ENCODE measurements around the gene SNTA1. TPM values are rescaled to one million over a fixed set of nuclear protein-coding genes. Genes with fewer than 3 reads are reported as not detected.

SNTA1 gene
- total and polyA plus RNA-seq, 2 of the 13 experiments (the other 11 are each of a cell fraction or from before 2014, with no cell fraction given): 16.4 to 18.3 TPM

- TF ChIP-seq ZZZ3 (CRISPR knock-in tag; IDR thresholded peaks at IDR 0.05; ENCODE audit: borderline replicate concordance) (peak; percentile 82; the same call in 1 of the 2 replicates), JUND (CRISPR knock-in tag; IDR thresholded peaks at IDR 0.05) (no peak), ZNF556 (CRISPR knock-in tag; IDR thresholded peaks at IDR 0.05; ENCODE audit: borderline replicate concordance) (peak; percentile 91; the same call in 1 of the 2 replicates), DNMT1 (CRISPR knock-in tag; IDR thresholded peaks at IDR 0.05) (no peak), NPAS2 (CRISPR knock-in tag; IDR thresholded peaks at IDR 0.05; ENCODE audit: borderline replicate concordance) (no peak), ZFX (CRISPR knock-in tag; IDR thresholded peaks at IDR 0.05; ENCODE audit: low read depth) (peak; percentile 96), RORA (CRISPR knock-in tag; IDR thresholded peaks at IDR 0.05) (no peak), ZNF720 (CRISPR knock-in tag; IDR thresholded peaks at IDR 0.05) (peak; percentile 93; the same call in 1 of the 2 replicates), TRIM24 (CRISPR knock-in tag; IDR thresholded peaks at IDR 0.05) (no peak), BRD4 (CRISPR knock-in tag; IDR thresholded peaks at IDR 0.05) (peak; percentile 79), MAZ (IDR thresholded peaks at IDR 0.05; ENCODE audit: borderline replicate concordance, low read depth, low read length) (peak; percentile 80; the same call in 1 of the 2 replicates), MAZ (CRISPR knock-in tag; IDR thresholded peaks at IDR 0.05; ENCODE audit: low read depth) (peak; percentile 92; the same call in 1 of the 2 replicates), ZSCAN29 (CRISPR knock-in tag; conservative IDR thresholded peaks at IDR 0.05) (no peak; the same call in 1 of the 2 replicates), PHF5A (CRISPR knock-in tag; IDR thresholded peaks at IDR 0.05; ENCODE audit: low read depth, unreplicated experiment) (peak; percentile 94), ZFP36L1 (CRISPR knock-in tag; IDR thresholded peaks at IDR 0.05) (peak; percentile 96), ZNF296 (CRISPR knock-in tag; conservative IDR thresholded peaks at IDR 0.05) (no peak), EP300 (IDR thresholded peaks at IDR 0.05; ENCODE audit: low read depth in 2 of 2, low read length in 2 of 2) (no peak), EP300 (CRISPR knock-in tag; IDR thresholded peaks at IDR 0.05; ENCODE audit: borderline replicate concordance) (peak; percentile 59; the same call in 1 of the 2 replicates), PHF21A (CRISPR knock-in tag; IDR thresholded peaks at IDR 0.05) (no peak), ZNF24 (IDR thresholded peaks at IDR 0.05) (no peak), EHMT2 (IDR thresholded peaks at IDR 0.05; ENCODE audit: borderline replicate concordance, low read depth, low read length) (no peak), RXRA (CRISPR knock-in tag; IDR thresholded peaks at IDR 0.05) (peak; percentile 78)
- TF ChIP-seq, protein P1, sequence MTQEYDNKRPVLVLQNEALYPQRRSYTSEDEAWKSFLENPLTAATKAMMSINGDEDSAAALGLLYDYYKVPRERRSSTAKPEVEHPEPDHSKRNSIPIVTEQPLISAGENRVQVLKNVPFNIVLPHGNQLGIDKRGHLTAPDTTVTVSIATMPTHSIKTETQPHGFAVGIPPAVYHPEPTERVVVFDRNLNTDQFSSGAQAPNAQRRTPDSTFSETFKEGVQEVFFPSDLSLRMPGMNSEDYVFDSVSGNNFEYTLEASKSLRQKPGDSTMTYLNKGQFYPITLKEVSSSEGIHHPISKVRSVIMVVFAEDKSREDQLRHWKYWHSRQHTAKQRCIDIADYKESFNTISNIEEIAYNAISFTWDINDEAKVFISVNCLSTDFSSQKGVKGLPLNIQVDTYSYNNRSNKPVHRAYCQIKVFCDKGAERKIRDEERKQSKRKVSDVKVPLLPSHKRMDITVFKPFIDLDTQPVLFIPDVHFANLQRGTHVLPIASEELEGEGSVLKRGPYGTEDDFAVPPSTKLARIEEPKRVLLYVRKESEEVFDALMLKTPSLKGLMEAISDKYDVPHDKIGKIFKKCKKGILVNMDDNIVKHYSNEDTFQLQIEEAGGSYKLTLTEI (CRISPR knock-in tag; conservative IDR thresholded peaks at IDR 0.05): no peak
- TF ChIP-seq, protein P2, sequence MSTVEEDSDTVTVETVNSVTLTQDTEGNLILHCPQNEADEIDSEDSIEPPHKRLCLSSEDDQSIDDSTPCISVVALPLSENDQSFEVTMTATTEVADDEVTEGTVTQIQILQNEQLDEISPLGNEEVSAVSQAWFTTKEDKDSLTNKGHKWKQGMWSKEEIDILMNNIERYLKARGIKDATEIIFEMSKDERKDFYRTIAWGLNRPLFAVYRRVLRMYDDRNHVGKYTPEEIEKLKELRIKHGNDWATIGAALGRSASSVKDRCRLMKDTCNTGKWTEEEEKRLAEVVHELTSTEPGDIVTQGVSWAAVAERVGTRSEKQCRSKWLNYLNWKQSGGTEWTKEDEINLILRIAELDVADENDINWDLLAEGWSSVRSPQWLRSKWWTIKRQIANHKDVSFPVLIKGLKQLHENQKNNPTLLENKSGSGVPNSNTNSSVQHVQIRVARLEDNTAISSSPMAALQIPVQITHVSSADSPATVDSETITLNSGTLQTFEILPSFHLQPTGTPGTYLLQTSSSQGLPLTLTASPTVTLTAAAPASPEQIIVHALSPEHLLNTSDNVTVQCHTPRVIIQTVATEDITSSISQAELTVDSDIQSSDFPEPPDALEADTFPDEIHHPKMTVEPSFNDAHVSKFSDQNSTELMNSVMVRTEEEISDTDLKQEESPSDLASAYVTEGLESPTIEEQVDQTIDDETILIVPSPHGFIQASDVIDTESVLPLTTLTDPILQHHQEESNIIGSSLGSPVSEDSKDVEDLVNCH (CRISPR knock-in tag; IDR thresholded peaks at IDR 0.05): no peak
- TF ChIP-seq, protein P3, sequence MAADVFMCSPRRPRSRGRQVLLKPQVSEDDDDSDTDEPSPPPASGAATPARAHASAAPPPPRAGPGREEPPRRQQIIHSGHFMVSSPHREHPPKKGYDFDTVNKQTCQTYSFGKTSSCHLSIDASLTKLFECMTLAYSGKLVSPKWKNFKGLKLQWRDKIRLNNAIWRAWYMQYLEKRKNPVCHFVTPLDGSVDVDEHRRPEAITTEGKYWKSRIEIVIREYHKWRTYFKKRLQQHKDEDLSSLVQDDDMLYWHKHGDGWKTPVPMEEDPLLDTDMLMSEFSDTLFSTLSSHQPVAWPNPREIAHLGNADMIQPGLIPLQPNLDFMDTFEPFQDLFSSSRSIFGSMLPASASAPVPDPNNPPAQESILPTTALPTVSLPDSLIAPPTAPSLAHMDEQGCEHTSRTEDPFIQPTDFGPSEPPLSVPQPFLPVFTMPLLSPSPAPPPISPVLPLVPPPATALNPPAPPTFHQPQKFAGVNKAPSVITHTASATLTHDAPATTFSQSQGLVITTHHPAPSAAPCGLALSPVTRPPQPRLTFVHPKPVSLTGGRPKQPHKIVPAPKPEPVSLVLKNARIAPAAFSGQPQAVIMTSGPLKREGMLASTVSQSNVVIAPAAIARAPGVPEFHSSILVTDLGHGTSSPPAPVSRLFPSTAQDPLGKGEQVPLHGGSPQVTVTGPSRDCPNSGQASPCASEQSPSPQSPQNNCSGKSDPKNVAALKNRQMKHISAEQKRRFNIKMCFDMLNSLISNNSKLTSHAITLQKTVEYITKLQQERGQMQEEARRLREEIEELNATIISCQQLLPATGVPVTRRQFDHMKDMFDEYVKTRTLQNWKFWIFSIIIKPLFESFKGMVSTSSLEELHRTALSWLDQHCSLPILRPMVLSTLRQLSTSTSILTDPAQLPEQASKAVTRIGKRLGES (CRISPR knock-in tag; IDR thresholded peaks at IDR 0.05; ENCODE audit: borderline replicate concordance): no peak
These were observed 46.0 kb upstream of the SNTA1 start (continued) for GRCh38 chr20:33489495-33490022.
